HepG2 (cell line): ENCODE data around the gene VEGFA.

Source experiments
- CTCF ChIP-seq: sonication (generic); formaldehyde crosslinking; IDR thresholded peaks from 2 replicates; pipeline ENCODE4 v1.5.0; 2020; ENCODE audit warnings: mild to moderate bottlenecking, missing genetic modification reagents, moderate library complexity
- KLF16 ChIP-seq, 2 experiments: sonication (generic) in 1 of 2; formaldehyde crosslinking in 1 of 2; IDR thresholded peaks; 2 replicates each; pipeline versions ENCODE4 v1.6.1 to v1.8.0; 2016 to 2023; ENCODE audit warnings: missing genetic modification reagents in 2 of 2, missing compliant biosample characterization in 1 of 2
- POLR2A ChIP-seq, 2 experiments: IDR thresholded peaks; 2 replicates each; pipeline ENCODE4 v1.6.1; 2011; ENCODE audit warnings: low read depth in 2 of 2, low read length in 2 of 2, mild to moderate bottlenecking in 1 of 2, moderate library complexity in 1 of 2; ENCODE audit not compliant: insufficient read depth in 1 of 2
- ZBTB1 ChIP-seq: sonication (generic); formaldehyde crosslinking; IDR thresholded peaks from 2 replicates; pipeline ENCODE4 v1.4.0; 2020; ENCODE audit warnings: missing genetic modification reagents, borderline replicate concordance

DNA sequence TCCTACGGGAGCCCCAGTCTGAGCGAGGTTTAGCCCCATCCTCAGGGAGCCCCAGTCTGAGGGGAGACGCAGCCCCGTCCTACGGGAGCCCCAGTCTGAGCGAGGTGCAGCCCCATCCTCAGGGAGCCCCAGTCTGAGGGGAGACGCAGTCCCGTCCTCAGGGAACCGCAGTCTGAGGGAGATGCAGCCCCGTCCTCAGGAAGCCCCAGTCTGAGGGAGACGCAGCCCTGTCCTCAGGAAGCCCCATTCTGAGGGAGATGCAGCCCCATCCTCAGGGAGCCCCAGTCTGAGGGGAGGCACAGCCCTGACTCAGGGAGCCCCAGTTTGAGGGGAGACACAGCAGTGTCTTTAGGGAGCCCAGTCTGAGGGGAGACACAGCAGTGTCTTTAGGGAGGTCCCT lies 27.9 kb downstream of the VEGFA start:
- TF ChIP-seq KLF16 (CRISPR knock-in tag; IDR thresholded peaks at IDR 0.05): no peak
- no peak for TF ChIP-seq ZBTB1 (CRISPR knock-in tag)
- TF ChIP-seq CTCF (CRISPR knock-in tag): no peak
- TF ChIP-seq POLR2A (IDR thresholded peaks at IDR 0.05; ENCODE audit: insufficient read depth in 1 of 2, low read depth in 2 of 2, low read length in 2 of 2): no peak
